Mammary microvascular endothelial cell (primary cell): ENCODE results near the gene FURIN. TPM values are rescaled to one million over a fixed set of nuclear protein-coding genes. Genes with fewer than 3 reads are reported as not detected.

ENCODE experiments used
- total RNA-seq: library from RNA; depleted of rRNA; stranded (reverse); fragments of >200 nt; gene quantifications from 2 replicates; pipeline ENCODE4 v1.2.3, GENCODE V29; 2015

FURIN gene
- 100 and 116 TPM in 2 replicates for total RNA-seq

DNA sequence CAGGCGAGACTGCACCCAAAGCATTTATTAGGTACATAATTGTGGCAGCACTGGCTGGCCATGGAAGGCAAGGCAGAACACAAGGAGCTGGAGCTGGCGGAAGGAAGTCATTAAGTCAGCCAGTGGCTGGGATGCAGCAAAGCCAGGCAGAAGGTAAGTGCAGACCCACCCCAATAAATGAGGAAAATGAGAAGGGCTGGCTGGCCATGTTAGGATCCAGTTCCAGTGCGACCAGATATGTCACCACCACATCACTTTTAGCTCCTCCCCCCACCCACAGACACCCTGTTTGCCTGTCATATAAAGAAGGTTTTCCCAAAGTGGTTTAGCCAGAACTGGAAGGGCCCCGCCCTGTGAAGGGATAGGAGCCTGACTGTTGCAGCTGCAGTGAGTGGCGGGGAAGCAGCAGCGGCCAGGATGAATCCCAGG lies at the start of gene FURIN:
Gene FURIN (plus strand): TSS at position 328 of the 429 bp plus-strand sequence. CDS start 7,153 bp downstream, outside the sequence.

DNA sequence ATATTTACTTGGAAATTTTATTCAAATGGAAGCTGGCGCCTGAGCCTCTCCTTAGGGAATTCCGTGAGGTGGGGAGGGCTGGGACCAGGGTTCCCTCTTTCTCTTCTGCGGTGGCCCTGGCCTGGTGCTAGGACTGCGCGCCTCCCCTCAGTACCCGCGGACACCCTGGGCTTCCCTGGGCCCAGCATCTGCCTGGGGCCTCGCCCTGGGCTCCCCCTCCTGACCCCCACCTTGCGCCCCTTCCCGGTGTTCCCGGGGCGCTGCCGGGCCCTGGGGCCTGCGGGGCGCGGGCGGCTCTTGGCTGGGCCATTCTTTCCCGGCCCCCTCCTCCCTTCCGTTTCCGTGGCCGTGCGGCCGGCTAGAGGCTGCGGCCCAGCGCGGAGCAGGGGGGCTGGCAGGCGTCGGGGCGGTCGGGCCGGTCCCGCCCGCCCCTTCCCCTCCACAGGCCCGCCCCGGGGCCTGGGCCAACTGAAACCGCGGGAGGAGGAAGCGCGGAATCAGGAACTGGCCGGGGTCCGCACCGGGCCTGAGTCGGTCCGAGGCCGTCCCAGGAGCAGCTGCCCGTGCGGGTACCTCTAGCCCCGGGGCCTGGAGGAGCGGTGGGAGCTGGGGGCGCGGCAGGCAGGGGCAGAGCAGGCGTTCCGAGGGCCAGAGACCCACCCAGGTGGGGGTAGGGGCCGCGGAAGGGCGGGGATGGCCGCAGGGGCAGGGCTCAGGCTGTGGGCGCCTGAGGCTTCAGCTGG lies 15.8 kb downstream of the FURIN start, which contains the start of gene FES:
Gene FES (plus strand): TSS at position 529 of the 743 bp plus-strand sequence. CDS start 542 bp downstream, outside the sequence.

DNA sequence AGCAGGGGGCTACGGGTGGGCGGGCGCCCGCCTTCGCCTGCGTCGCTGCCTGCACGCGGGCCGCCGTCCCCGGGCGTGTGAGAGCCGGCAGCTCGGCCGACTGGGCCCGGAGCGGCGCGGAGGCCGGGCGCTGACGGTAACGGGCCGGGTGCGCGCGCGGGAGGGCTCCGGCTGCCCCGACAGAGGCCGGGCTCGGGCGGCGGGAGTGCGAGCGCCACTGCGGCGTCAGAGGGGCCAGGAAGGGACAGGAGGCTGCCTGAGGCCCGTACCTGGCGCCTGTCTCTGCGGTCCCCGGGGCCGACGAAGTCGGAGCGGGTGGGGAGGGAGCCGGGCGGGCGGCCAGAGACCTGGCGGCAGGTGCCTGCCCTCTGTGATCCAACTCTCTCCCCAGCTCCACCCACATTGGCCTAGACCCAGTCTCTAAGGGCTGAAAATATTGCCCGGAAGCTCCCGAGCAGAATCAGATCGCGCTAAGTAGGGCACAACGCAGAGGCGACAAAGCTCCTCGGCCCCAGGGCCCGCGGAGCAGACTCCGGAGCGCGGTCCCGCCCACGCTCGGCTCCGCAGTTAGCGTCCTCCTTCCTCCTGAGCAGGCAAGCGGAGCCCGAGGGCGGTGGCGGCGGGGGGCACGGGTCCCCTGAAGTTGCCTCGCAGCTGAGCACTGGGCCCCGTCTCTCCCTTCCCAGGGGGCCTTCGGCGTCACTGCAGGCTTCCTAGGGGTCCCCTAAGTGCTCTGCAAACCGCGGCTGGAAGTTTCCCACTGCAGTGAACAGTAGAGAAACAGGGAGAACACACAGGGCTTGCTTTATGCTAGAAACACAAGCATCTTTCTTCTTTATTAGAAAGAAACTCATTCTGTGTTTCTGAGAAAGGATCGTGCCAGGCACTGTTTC lies 34.7 kb downstream of the FURIN start, which contains the start of gene MAN2A2:
Gene MAN2A2 (plus strand): TSS at position 463 of the 893 bp plus-strand sequence. CDS start 906 bp downstream, outside the sequence.

DNA sequence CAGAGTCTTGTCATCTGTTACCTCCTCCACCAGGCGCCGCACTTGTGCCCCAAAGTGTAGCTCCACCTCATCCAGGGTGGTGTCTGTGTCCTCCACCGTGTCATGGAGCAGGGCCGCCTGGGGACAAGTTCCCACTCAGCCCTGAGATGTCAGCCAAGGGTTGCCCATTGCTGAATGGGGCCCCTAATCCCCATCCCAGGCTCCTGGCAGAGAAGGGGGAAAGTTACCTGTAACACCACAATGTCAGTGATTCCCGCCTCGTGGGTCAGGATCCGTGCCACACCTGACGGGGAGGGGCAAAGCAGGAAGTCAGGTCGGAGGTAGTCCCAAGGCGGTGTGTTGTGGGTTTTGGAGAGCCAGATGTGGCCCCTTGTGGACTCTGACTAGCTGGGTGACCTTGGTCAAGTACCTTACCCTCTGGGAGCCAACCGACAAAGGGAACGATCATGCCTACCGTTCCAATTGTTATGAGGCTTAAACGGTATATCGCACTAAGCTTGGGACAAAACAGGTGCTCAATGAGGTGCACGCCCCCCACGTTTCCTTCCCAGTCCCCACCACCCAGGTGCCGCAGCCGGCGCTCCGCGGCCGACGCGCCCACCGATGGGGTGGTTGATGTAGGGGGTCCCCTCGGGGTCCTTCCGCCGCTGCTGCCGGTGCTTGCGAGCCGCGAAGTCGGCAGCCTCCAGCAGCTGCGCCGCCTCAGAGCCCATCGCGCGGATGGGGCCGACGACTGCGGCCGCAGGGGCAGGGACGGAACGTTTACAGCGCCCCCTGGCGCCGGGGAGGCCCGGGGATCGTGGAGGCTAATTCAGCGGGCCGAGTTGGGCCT lies 63.7 kb downstream of the FURIN start, which contains the start of gene HDDC3:
Gene HDDC3 (minus strand): TSS at position 722 of the 832 bp plus-strand sequence. CDS start 9 bp downstream, at position 713.

Other genes with a start within 250 kb of the FURIN start
- 9.8 and 10.5 TPM in 2 replicates for gene BLM, start 151.2 kb upstream of the FURIN start, total RNA-seq
- 108 and 121 TPM in 2 replicates for gene FES, start 15.9 kb downstream of the FURIN start, total RNA-seq
- 17.4 and 20.6 TPM in 2 replicates for gene MAN2A2, start 34.7 kb downstream of the FURIN start, total RNA-seq
- gene HDDC3, start 64.0 kb downstream of the FURIN start, total RNA-seq: 38.9 and 40.5 TPM in 2 replicates
- gene UNC45A, start 66.7 kb downstream of the FURIN start, total RNA-seq: 68.9 and 84.5 TPM in 2 replicates
- gene RCCD1, start 86.3 kb downstream of the FURIN start, total RNA-seq: 18.7 and 19.0 TPM in 2 replicates
- gene PRC1, start 125.9 kb downstream of the FURIN start, total RNA-seq: 177 and 195 TPM in 2 replicates
- gene VPS33B, start 154.0 kb downstream of the FURIN start, total RNA-seq: 8.2 and 15.6 TPM in 2 replicates
- 1.3 and 1.7 TPM in 2 replicates for gene SV2B, start 231.7 kb downstream of the FURIN start, total RNA-seq